Tibial nerve (tissue), 4 donors: ENCODE data around the gene DNM3.
"Not testable (repeated sequence)": the region's sequence is repeated elsewhere in the genome, so short reads cannot be mapped to it uniquely, and the experiment has no call there.

Experiments
- CTCF ChIP-seq, 5 experiments: fragments of 200-600 bp in 3 of 5; fragments of 450-650 bp in 2 of 5; sonication (generic) in 3 of 5; IDR thresholded peaks; one replicate each; pipeline ENCODE4 v1.5.1; 2016 to 2019; ENCODE audit warnings: antibody characterized with exemption in 5 of 5, mild to moderate bottlenecking in 3 of 5, moderate library complexity in 2 of 5
- EP300 ChIP-seq, 2 donors: sonication (generic); formaldehyde crosslinking; IDR thresholded peaks; one replicate each; pipeline ENCODE4 v1.6.1; 2017; ENCODE audit warnings: antibody characterized with exemption in 2 of 2, mild to moderate bottlenecking in 1 of 2
- POLR2A ChIP-seq, 2 donors: fragments of 450-650 bp; IDR thresholded peaks; one replicate each; pipeline ENCODE4 v1.6.1; 2017; ENCODE audit warnings: antibody characterized with exemption in 2 of 2, mild to moderate bottlenecking in 2 of 2, moderate library complexity in 2 of 2

- not testable (repeated sequence) for TF ChIP-seq CTCF, POLR2A, EP300 (IDR thresholded peaks at IDR 0.05)
These were observed 238.6 kb downstream of the DNM3 start for GRCh38 chr1:172079859-172080258.
